GM18517 (cell line): ENCODE results near the gene CYP11A1.

Experiments
- ATAC-seq: cut with Tn5 transposase; IDR thresholded peaks from one replicate; pipeline ENCODE4 v1.9.1; 2021; ENCODE audit warnings: mild to moderate bottlenecking, moderate library complexity; ENCODE audit not compliant: unreplicated experiment

The CYP11A1 gene

GRCh38 chr15:74389241-74390048 is 22.0 kb upstream of the CYP11A1 start:
- ATAC-seq = no peak

GRCh38 chr15:74388363-74388951 is 21.0 kb upstream of the CYP11A1 start:
- no peak for ATAC-seq

GRCh38 chr15:74387621-74388362 is 20.3 kb upstream of the CYP11A1 start:
- ATAC-seq = no peak

- no peak for ATAC-seq
Measured at GRCh38 chr15:74387141-74387541, 19.7 kb upstream of the CYP11A1 start.

GRCh38 chr15:74386496-74387140 is 19.2 kb upstream of the CYP11A1 start:
- ATAC-seq = no peak

GRCh38 chr15:74385733-74386132 is 18.3 kb upstream of the CYP11A1 start:
- ATAC-seq = no peak

GRCh38 chr15:74384881-74385643 is 17.6 kb upstream of the CYP11A1 start:
- peak; percentile 58 for ATAC-seq

- ATAC-seq = no peak
Measured at GRCh38 chr15:74384566-74384880, 17.1 kb upstream of the CYP11A1 start.

- ATAC-seq = peak; percentile 52
Measured at GRCh38 chr15:74383695-74384565, 16.5 kb upstream of the CYP11A1 start.

GRCh38 chr15:74383286-74383685 is 15.8 kb upstream of the CYP11A1 start:
- ATAC-seq = peak; percentile 3

GRCh38 chr15:74382004-74382816 is 14.8 kb upstream of the CYP11A1 start:
- ATAC-seq = no peak

- no peak for ATAC-seq
Measured at GRCh38 chr15:74381481-74381880, 14.0 kb upstream of the CYP11A1 start.

GRCh38 chr15:74381190-74381453 is 13.7 kb upstream of the CYP11A1 start:
- ATAC-seq = no peak

GRCh38 chr15:74380361-74381189 is 13.1 kb upstream of the CYP11A1 start:
- ATAC-seq = no peak

- ATAC-seq = no peak
Measured at GRCh38 chr15:74378848-74379247, 11.4 kb upstream of the CYP11A1 start.

- ATAC-seq = no peak
Measured at GRCh38 chr15:74377831-74378766, 10.7 kb upstream of the CYP11A1 start.
